Adrenal gland (tissue), 5 donors: ENCODE data around the gene MT1X.

Experiments used
- CTCF ChIP-seq, 6 experiments: fragments of 450-650 bp in 4 of 6; fragments of 200-600 bp in 2 of 6; sonication (generic) in 1 of 6; IDR thresholded peaks; 1 replicate in 5 of 6; 2 replicates in 1 of 6; pipeline versions ENCODE4 v1.5.1 to v1.8.0; 2016 to 2021; ENCODE audit warnings: antibody characterized with exemption in 6 of 6, mild to moderate bottlenecking in 2 of 6, moderate library complexity in 1 of 6
- POLR2A ChIP-seq, 2 donors: fragments of 450-650 bp; IDR thresholded peaks; one replicate each; pipeline ENCODE4 v1.6.1; 2017; ENCODE audit warnings: antibody characterized with exemption in 2 of 2, mild to moderate bottlenecking in 2 of 2, moderate library complexity in 1 of 2
- donor health status: DM: no; HTN: no; CAD: no.

GRCh38 chr16:56643080-56643778 lies 39.0 kb upstream of the MT1X start:
- TF ChIP-seq POLR2A (IDR thresholded peaks at IDR 0.05): no peak
- peak in 2 of 6 experiments; percentile 10 to 20 for TF ChIP-seq CTCF (IDR thresholded peaks at IDR 0.05)
